ENCODE measurements around the gene CCDC110. TPM values are rescaled to one million over a fixed set of nuclear protein-coding genes. Genes with fewer than 3 reads are reported as not detected.

Gene CCDC110
- total RNA-seq, 2 experiments from 2014 or later: 0.10 to 0.26 TPM

GRCh38 chr4:185437809-185438208, 33.7 kb downstream of the CCDC110 start:
- H3K27ac Mint-ChIP-seq: no peak overlapping the region
- ChIA-PET CTCF (no interaction called here), POLR2A (no interaction called here)
- no peaks in the 10 kb centered on the region for H3K36me3 Mint-ChIP-seq
- no peak overlapping the region for H3K4me3 Mint-ChIP-seq
- DNase-seq: no peak
- no peaks in the 10 kb centered on the region for H3K9me3 Mint-ChIP-seq
- no peaks in the 10 kb centered on the region for H3K27me3 Mint-ChIP-seq
- no peaks in the 10 kb centered on the region for H3K4me1 Mint-ChIP-seq (ENCODE audit: low read depth)
- intact Hi-C loops (cut with micrococcal nuclease): no loop called here

GRCh38 chr4:185435466-185435865, 36.1 kb downstream of the CCDC110 start:
- intact Hi-C loops (cut with micrococcal nuclease): no loop called here
- no peaks in the 10 kb centered on the region for H3K9me3 Mint-ChIP-seq

GRCh38 chr4:185429660-185430059, 41.9 kb downstream of the CCDC110 start:
- H3K9me3 Mint-ChIP-seq: no peaks in the 10 kb centered on the region
- H3K4me3 Mint-ChIP-seq: no peak overlapping the region
- H3K36me3 Mint-ChIP-seq: peaks cover 1% of the 10 kb centered on the region
- CTCF ChIA-PET: no interaction called here
- POLR2A ChIA-PET: no interaction called here
- H3K27me3 Mint-ChIP-seq: no peaks in the 10 kb centered on the region
- peaks cover 6% of the 10 kb centered on the region for H3K4me1 Mint-ChIP-seq (ENCODE audit: low read depth)
- intact Hi-C loops (cut with micrococcal nuclease): loop anchor here (5.0 kb wide), 1 partner anchor 773 kb away; no protein-coding TSS in a partner anchor
- no peak overlapping the region for H3K27ac Mint-ChIP-seq
- DNase-seq: no peak

More at GRCh38 chr4:185435466-185435865, 36.1 kb downstream of the CCDC110 start:
- Mint-ChIP-seq H3K27me3 (no peaks in the 10 kb centered on the region), H3K36me3 (no peaks in the 10 kb centered on the region), H3K4me1 (ENCODE audit: low read depth) (no peaks in the 10 kb centered on the region), H3K4me3 (no peak overlapping the region), H3K27ac (no peak overlapping the region)
- ChIA-PET CTCF (no interaction called here), POLR2A (no interaction called here)
- no peak for DNase-seq

- CTCF ChIA-PET: interaction anchor here (1.1 to 1.6 kb wide), 3 partner anchors 31 to 611 kb away, joined by 3 to 6 read pairs (median 3); partner anchors contain the start of gene LRP2BP
- no peak for DNase-seq
- POLR2A ChIA-PET: interaction anchor here (0.9 to 2.7 kb wide), 3 partner anchors 31 to 284 kb away, joined by 3 to 12 read pairs (median 3); partner anchors contain the start of genes ANKRD37, LRP2BP and SLC25A4
- Mint-ChIP-seq H3K27ac (no peak overlapping the region), H3K4me1 (ENCODE audit: low read depth) (peaks cover 14% of the 10 kb centered on the region), H3K4me3 (no peak overlapping the region), H3K9me3 (no peaks in the 10 kb centered on the region), H3K36me3 (peaks cover 1% of the 10 kb centered on the region), H3K27me3 (no peaks in the 10 kb centered on the region)
- intact Hi-C loops (cut with micrococcal nuclease): loop anchor here (5.0 kb wide), 1 partner anchor 775 kb away; no protein-coding TSS in a partner anchor
These were observed 44.4 kb downstream of the CCDC110 start for GRCh38 chr4:185426960-185427688.

GRCh38 chr4:185425647-185426352, 45.7 kb downstream of the CCDC110 start, which contains the start of gene UFSP2:
Gene UFSP2, minus strand, starts transcription at chr4:185425964. Its CDS starts 96 bp downstream, at chr4:185425868.
- Mint-ChIP-seq H3K9me3 (no peaks in the 10 kb centered on the region), H3K4me1 (ENCODE audit: low read depth) (peaks cover 23% of the 10 kb centered on the region), H3K27ac (peak within 1 kb of the TSS; percentile 97), H3K4me3 (peak within 1 kb of the TSS; percentile 83), H3K27me3 (no peaks in the 10 kb centered on the region), H3K36me3 (peaks cover 9% of the 10 kb centered on the region)
- ChIA-PET CTCF (interaction anchor here (0.8 to 1.6 kb wide), 8 partner anchors 20 to 776 kb away, joined by 3 to 6 read pairs (median 3); partner anchors contain the start of gene LRP2BP), POLR2A (interaction anchor here (0.5 to 2.7 kb wide), 4 partner anchors 23 to 282 kb away, joined by 3 to 12 read pairs (median 3); partner anchors contain the start of genes ANKRD37, LRP2BP and SLC25A4)
- peak; percentile 90 for DNase-seq
- intact Hi-C loops (cut with micrococcal nuclease): loop anchor here (1.0 to 5.0 kb wide), 4 partner anchors 29 to 777 kb away; partner anchors contain the start of genes ANKRD37 and CCDC110

GRCh38 chr4:185424905-185425646, 46.5 kb downstream of the CCDC110 start:
- H3K4me1 Mint-ChIP-seq (ENCODE audit: low read depth): peaks cover 23% of the 10 kb centered on the region
- intact Hi-C loops (cut with micrococcal nuclease): loop anchor here (1.0 to 5.0 kb wide), 4 partner anchors 29 to 777 kb away; partner anchors contain the start of genes ANKRD37 and CCDC110
- CTCF ChIA-PET: interaction anchor here (0.8 to 1.6 kb wide), 5 partner anchors 19 to 777 kb away, joined by 3 read pairs; no protein-coding TSS in a partner anchor
- peaks cover 9% of the 10 kb centered on the region for H3K36me3 Mint-ChIP-seq
- no peaks in the 10 kb centered on the region for H3K27me3 Mint-ChIP-seq
- no peak for DNase-seq
- H3K9me3 Mint-ChIP-seq: no peaks in the 10 kb centered on the region
- peak overlapping the region; percentile 83 for H3K4me3 Mint-ChIP-seq
- POLR2A ChIA-PET: interaction anchor here (0.5 to 2.7 kb wide), 2 partner anchors 23 to 29 kb away, joined by 3 to 12 read pairs; partner anchors contain the start of genes ANKRD37 and LRP2BP
- peak overlapping the region; percentile 97 for H3K27ac Mint-ChIP-seq

- Mint-ChIP-seq H3K9me3 (no peaks in the 10 kb centered on the region), H3K27me3 (no peaks in the 10 kb centered on the region), H3K36me3 (peaks cover 20% of the 10 kb centered on the region), H3K4me1 (ENCODE audit: low read depth) (peaks cover 23% of the 10 kb centered on the region), H3K27ac (no peak overlapping the region), H3K4me3 (no peak overlapping the region)
- CTCF ChIA-PET: interaction anchor here (0.7 kb wide), 1 partner anchor 176 kb away, joined by 3 read pairs; no protein-coding TSS in a partner anchor
- intact Hi-C loops (cut with micrococcal nuclease): no loop called here
- DNase-seq: no peak
- POLR2A ChIA-PET: no interaction called here
These were observed 50.0 kb downstream of the CCDC110 start for GRCh38 chr4:185421366-185422124.

GRCh38 chr4:185416955-185417354, 54.6 kb downstream of the CCDC110 start:
- DNase-seq: no peak
- Mint-ChIP-seq H3K36me3 (peaks cover 35% of the 10 kb centered on the region), H3K27me3 (no peaks in the 10 kb centered on the region), H3K4me1 (ENCODE audit: low read depth) (peaks cover 8% of the 10 kb centered on the region), H3K9me3 (no peaks in the 10 kb centered on the region), H3K27ac (no peak overlapping the region), H3K4me3 (no peak overlapping the region)
- ChIA-PET POLR2A (no interaction called here), CTCF (no interaction called here)
- intact Hi-C loops (cut with micrococcal nuclease): no loop called here

GRCh38 chr4:185412412-185412811, 59.1 kb downstream of the CCDC110 start:
- ChIA-PET CTCF (no interaction called here), POLR2A (no interaction called here)
- no peak overlapping the region for H3K4me3 Mint-ChIP-seq
- H3K27me3 Mint-ChIP-seq: no peaks in the 10 kb centered on the region
- no peaks in the 10 kb centered on the region for H3K9me3 Mint-ChIP-seq
- intact Hi-C loops (cut with micrococcal nuclease): no loop called here
- no peak for DNase-seq
- peaks cover 32% of the 10 kb centered on the region for H3K36me3 Mint-ChIP-seq
- no peaks in the 10 kb centered on the region for H3K4me1 Mint-ChIP-seq (ENCODE audit: low read depth)
- no peak overlapping the region for H3K27ac Mint-ChIP-seq

GRCh38 chr4:185411849-185412248, 59.7 kb downstream of the CCDC110 start:
- no peak for DNase-seq
- H3K4me1 Mint-ChIP-seq (ENCODE audit: low read depth): no peaks in the 10 kb centered on the region
- intact Hi-C loops (cut with micrococcal nuclease): no loop called here
- POLR2A ChIA-PET: no interaction called here
- no peaks in the 10 kb centered on the region for H3K9me3 Mint-ChIP-seq
- peaks cover 29% of the 10 kb centered on the region for H3K36me3 Mint-ChIP-seq
- no peak overlapping the region for H3K27ac Mint-ChIP-seq
- no peaks in the 10 kb centered on the region for H3K27me3 Mint-ChIP-seq
- CTCF ChIA-PET: no interaction called here
- no peak overlapping the region for H3K4me3 Mint-ChIP-seq

GRCh38 chr4:185408432-185408831, 63.1 kb downstream of the CCDC110 start:
- no peak overlapping the region for H3K4me3 Mint-ChIP-seq
- DNase-seq: no peak
- H3K36me3 Mint-ChIP-seq: peaks cover 26% of the 10 kb centered on the region
- ChIA-PET POLR2A (no interaction called here), CTCF (no interaction called here)
- peaks cover 8% of the 10 kb centered on the region for H3K4me1 Mint-ChIP-seq (ENCODE audit: low read depth)
- no peaks in the 10 kb centered on the region for H3K9me3 Mint-ChIP-seq
- intact Hi-C loops (cut with micrococcal nuclease): no loop called here
- H3K27me3 Mint-ChIP-seq: no peaks in the 10 kb centered on the region
- no peak overlapping the region for H3K27ac Mint-ChIP-seq

Measured in activated CD4-positive, alpha-beta memory T cell treated with anti-CD3 and anti-CD28 coated beads for 36 hours (primary cell).